Liver (tissue), 9 donors: ENCODE data around the gene ITGB4. TPM values are rescaled to one million over a fixed set of nuclear protein-coding genes. Genes with fewer than 3 reads are reported as not detected.

Experiments
- DNase-seq: peaks from one replicate; pipeline ENCODE4 v3.0.0-alpha.2; 2017; ENCODE audit warnings: low spot score
- H3K27ac ChIP-seq, 2 donors: one replicate each; pipeline ENCODE4 v1.7.0; 2013; ENCODE audit warnings: inconsistent platforms in 2 of 2, low read length in 2 of 2, control low read depth in 1 of 2, low read depth in 1 of 2, mild to moderate bottlenecking in 1 of 2
- H3K27me3 ChIP-seq, 4 donors: one replicate each; pipeline versions ENCODE4 v1.6.1 to v1.7.0; 2013; ENCODE audit warnings: low read length in 3 of 4, inconsistent platforms in 1 of 4, mild to moderate bottlenecking in 1 of 4, moderate library complexity in 1 of 4; ENCODE audit not compliant: control insufficient read depth in 4 of 4, insufficient read depth in 4 of 4
- H3K36me3 ChIP-seq, 4 donors: one replicate each; pipeline versions ENCODE4 v1.6.1 to v1.7.0; 2013; ENCODE audit warnings: low read length in 3 of 4, mild to moderate bottlenecking in 3 of 4, low read depth in 1 of 4, moderate library complexity in 1 of 4; ENCODE audit not compliant: control insufficient read depth in 4 of 4, insufficient read depth in 3 of 4
- H3K4me1 ChIP-seq, 4 donors: one replicate each; pipeline versions ENCODE4 v1.6.1 to v1.7.0; 2013; ENCODE audit warnings: low read length in 3 of 4, mild to moderate bottlenecking in 3 of 4, moderate library complexity in 1 of 4; ENCODE audit not compliant: control insufficient read depth in 4 of 4, insufficient read depth in 4 of 4
- H3K4me3 ChIP-seq, 3 donors: one replicate each; pipeline versions ENCODE4 v1.6.1 to v1.7.0; 2013; ENCODE audit warnings: low read length in 3 of 3, control low read depth in 1 of 3, low read depth in 1 of 3, mild to moderate bottlenecking in 1 of 3
- H3K9ac ChIP-seq, 2 donors: one replicate each; pipeline ENCODE4 v1.7.0; 2013; ENCODE audit warnings: low read length in 2 of 2, mild to moderate bottlenecking in 2 of 2, moderate library complexity in 2 of 2, control low read depth in 1 of 2, low read depth in 1 of 2
- H3K9me3 ChIP-seq, 4 donors: one replicate each; pipeline versions ENCODE4 v1.6.1 to v1.7.0; 2013; ENCODE audit warnings: low read length in 3 of 4; ENCODE audit not compliant: control insufficient read depth in 4 of 4
- ATF3 ChIP-seq: IDR thresholded peaks from 2 replicates; pipeline ENCODE4 v1.6.1; 2016; ENCODE audit warnings: antibody characterized with exemption
- CTCF ChIP-seq: fragments of 150-350 bp; IDR thresholded peaks from 2 replicates; pipeline ENCODE4 v1.5.1; 2017; ENCODE audit warnings: improper control_type of control experiment, low read depth, low read length; ENCODE audit not compliant: missing input control
- EGR1 ChIP-seq, 2 donors: IDR thresholded peaks; 2 replicates each; pipeline ENCODE4 v1.6.1; 2016 to 2018; ENCODE audit warnings: antibody characterized with exemption in 2 of 2, low read depth in 2 of 2
- FOXA1 ChIP-seq: IDR thresholded peaks from 2 replicates; pipeline ENCODE4 v1.6.1; 2016; ENCODE audit warnings: antibody characterized with exemption
- FOXA2 ChIP-seq: IDR thresholded peaks from 2 replicates; pipeline ENCODE4 v1.6.1; 2016; ENCODE audit warnings: antibody characterized with exemption
- GABPA ChIP-seq, 2 donors: IDR thresholded peaks in 1 of 2; conservative IDR thresholded peaks in 1 of 2; 2 replicates each; pipeline ENCODE4 v1.6.1; 2016; ENCODE audit warnings: antibody characterized with exemption in 2 of 2, mild to moderate bottlenecking in 1 of 2, moderate library complexity in 1 of 2
- HNF4A ChIP-seq, 2 donors: conservative IDR thresholded peaks; 2 replicates each; pipeline ENCODE4 v1.6.1; 2016; ENCODE audit warnings: antibody characterized with exemption in 2 of 2, mild to moderate bottlenecking in 2 of 2
- HNF4G ChIP-seq: IDR thresholded peaks from 2 replicates; pipeline ENCODE4 v1.6.1; 2016; ENCODE audit warnings: antibody characterized with exemption
- JUND ChIP-seq, 2 donors: IDR thresholded peaks; 2 replicates each; pipeline ENCODE4 v1.6.1; 2016; ENCODE audit warnings: antibody characterized with exemption in 2 of 2
- NR2F2 ChIP-seq: IDR thresholded peaks from 2 replicates; pipeline ENCODE4 v1.6.1; 2016; ENCODE audit warnings: antibody characterized with exemption
- RAD21 ChIP-seq, 2 donors: IDR thresholded peaks; 2 replicates each; pipeline ENCODE4 v1.6.1; 2016; ENCODE audit warnings: antibody characterized with exemption in 2 of 2, mild to moderate bottlenecking in 2 of 2
- REST ChIP-seq: IDR thresholded peaks from 2 replicates; pipeline ENCODE4 v1.6.1; 2016; ENCODE audit warnings: antibody characterized with exemption, mild to moderate bottlenecking
- RXRA ChIP-seq, 2 donors: IDR thresholded peaks; 2 replicates each; pipeline ENCODE4 v1.6.1; 2017 to 2018; ENCODE audit warnings: antibody characterized with exemption in 2 of 2, mild to moderate bottlenecking in 1 of 2
- SP1 ChIP-seq: IDR thresholded peaks from 2 replicates; pipeline ENCODE4 v1.6.1; 2018; ENCODE audit warnings: antibody characterized with exemption, mild to moderate bottlenecking
- TAF1 ChIP-seq: conservative IDR thresholded peaks from 2 replicates; pipeline ENCODE4 v1.6.1; 2016; ENCODE audit warnings: antibody characterized with exemption, mild to moderate bottlenecking
- YY1 ChIP-seq: IDR thresholded peaks from 2 replicates; pipeline ENCODE4 v1.6.1; 2016; ENCODE audit warnings: antibody characterized with exemption, mild to moderate bottlenecking
- ZBTB33 ChIP-seq: IDR thresholded peaks from 2 replicates; pipeline ENCODE4 v1.6.1; 2016; ENCODE audit warnings: antibody characterized with exemption
- WGBS: extraction: QIAGEN DNeasy Blood & Tissue Kit; methylation state at CpG from one replicate; pipeline ENCODE4 v1.1.7; 2013; 5-methylcytosine and 5-hydroxymethylcytosine counted together
- polyA plus RNA-seq, 2 donors: library from polyadenylated mRNA; stranded (reverse) in 1 of 2; unstranded in 1 of 2; fragments of 200-250 nt in 1 of 2; fragments of >200 nt in 1 of 2; fragmentation: Nextera tagmentation in 1 of 2; extraction: Ambion mirVana in 1 of 2; gene quantifications; one replicate each; pipeline versions ENCODE4 v1.2.1 to v1.2.3, GENCODE V29; 2013 to 2015
- total RNA-seq, 2 donors: library from RNA; depleted of rRNA; stranded (reverse); fragments of >200 nt; gene quantifications; one replicate each; pipeline ENCODE4 v1.2.3, GENCODE V29; 2014
- TF ChIP-seq, protein P1 (sequence below): IDR thresholded peaks from 2 replicates; pipeline ENCODE4 v1.6.1; 2016; ENCODE audit warnings: antibody characterized with exemption
- donor health status: healthy.
- donor health status: healthy.
- donor health status: healthy.
- donor health status: healthy.
- donor health status: healthy.

The ITGB4 gene
- total and polyA plus RNA-seq, 4 donors, result 0.42 to 1.4 (median 1.3) TPM

- Histone ChIP-seq H3K9me3 (no peaks in the 10 kb centered on the region), H3K9ac (no peak overlapping the region), H3K4me1 (peaks cover 0 to 7% (median 2%) of the 10 kb centered on the region in 4 donors), H3K36me3 (peaks cover 6 to 48% (median 15%) of the 10 kb centered on the region in 4 donors), H3K27me3 (no peaks in the 10 kb centered on the region), H3K27ac (no peak overlapping the region), H3K4me3 (no peak overlapping the region)
- WGBS, result 93% methylated on average over 7 of the region's 7 CpGs
- no peak for TF ChIP-seq RAD21 (IDR thresholded peaks at IDR 0.05)
- TF ChIP-seq ZBTB33, result no peak
- TF ChIP-seq SP1, result no peak
- TF ChIP-seq REST, result no peak
- TF ChIP-seq, protein P1, sequence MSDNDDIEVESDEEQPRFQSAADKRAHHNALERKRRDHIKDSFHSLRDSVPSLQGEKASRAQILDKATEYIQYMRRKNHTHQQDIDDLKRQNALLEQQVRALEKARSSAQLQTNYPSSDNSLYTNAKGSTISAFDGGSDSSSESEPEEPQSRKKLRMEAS, result no peak
- no peak for TF ChIP-seq GABPA (IDR thresholded peaks at IDR 0.05 in 1 of 2, conservative IDR thresholded peaks at IDR 0.05 in 1 of 2)
- TF ChIP-seq HNF4A (conservative IDR thresholded peaks at IDR 0.05), result no peak
- TF ChIP-seq ATF3, result no peak
- TF ChIP-seq CTCF, result no peak
- no peak for TF ChIP-seq NR2F2
- TF ChIP-seq HNF4G, result no peak
- no peak for TF ChIP-seq TAF1
- TF ChIP-seq RXRA (IDR thresholded peaks at IDR 0.05), result no peak
- no peak for TF ChIP-seq JUND (IDR thresholded peaks at IDR 0.05)
- no peak for TF ChIP-seq YY1
- no peak for TF ChIP-seq FOXA1
- no peak for TF ChIP-seq FOXA2
- TF ChIP-seq EGR1 (IDR thresholded peaks at IDR 0.05; ENCODE audit: low read depth in 2 of 2), result no peak
- no peak for DNase-seq
These were observed 26.0 kb upstream of the ITGB4 start for GRCh38 chr17:75695141-75695829.
